ENCODE measurements around the gene KANTR.

- TF ChIP-seq MAX (IDR thresholded peaks at IDR 0.05), result no peak
- no peak for TF ChIP-seq RAD21 (IDR thresholded peaks at IDR 0.05; ENCODE audit: low read depth)
- no peak for TF ChIP-seq TAF1 (IDR thresholded peaks at IDR 0.05; ENCODE audit: low read depth)
- no peak for TF ChIP-seq REST (IDR thresholded peaks at IDR 0.05; ENCODE audit: low read depth)
- TF ChIP-seq CREB1 (IDR thresholded peaks at IDR 0.05; ENCODE audit: low read depth), result no peak
- no peak for TF ChIP-seq EP300 (IDR thresholded peaks at IDR 0.05; ENCODE audit: borderline replicate concordance)
- TF ChIP-seq YY1 (IDR thresholded peaks at IDR 0.05; ENCODE audit: low read depth), result no peak
- no peak for TF ChIP-seq USF1 (IDR thresholded peaks at IDR 0.05)
- no peak for TF ChIP-seq FOXM1 (IDR thresholded peaks at IDR 0.05; ENCODE audit: borderline replicate concordance, low read depth)
- no peak for TF ChIP-seq ZBTB7A (IDR thresholded peaks at IDR 0.05; ENCODE audit: low read depth)
Observed at GRCh38 chrX:53171356-53171755, 77.4 kb downstream of the KANTR start.

Measured in Ishikawa (cell line).